SJCRH30 (cell line): ENCODE data around the gene POU4F3. TPM values are rescaled to one million over a fixed set of nuclear protein-coding genes. Genes with fewer than 3 reads are reported as not detected.

Experiments used
- total RNA-seq: library from RNA; depleted of rRNA; stranded (reverse); fragments of >200 nt; shearing (Covaris generic); gene quantifications from 2 replicates; pipeline ENCODE4 v1.2.3, GENCODE V29; 2014; rRNA removed

Gene POU4F3
- total RNA-seq, 1 experiment from 2014 or later: 0.14 TPM

Other genes starting within 250 kb of the POU4F3 start
- gene PLAC8L1, start 233.3 kb upstream of the POU4F3 start, total RNA-seq: 0.33 TPM in 1 of 2 replicates, not detected in the other
- 152 and 170 TPM in 2 replicates for gene LARS1, start 156.2 kb upstream of the POU4F3 start, total RNA-seq
- 36.0 and 43.7 TPM in 2 replicates for gene RBM27, start 135.2 kb upstream of the POU4F3 start, total RNA-seq
- gene TCERG1, start 108.5 kb downstream of the POU4F3 start, total RNA-seq: 97.1 and 129 TPM in 2 replicates
- not detected in 2 replicates for gene GPR151, start 177.4 kb downstream of the POU4F3 start, total RNA-seq